ENCODE measurements around the gene GPC3.
"Not testable (repeated sequence)": the region's sequence is repeated elsewhere in the genome, so short reads cannot be mapped to it uniquely, and the experiment has no call there.

GPC3 gene

GRCh38 chrX:133533249-133533648 is 452.1 kb downstream of the GPC3 start:
- DNase-seq = no peak

DNA sequence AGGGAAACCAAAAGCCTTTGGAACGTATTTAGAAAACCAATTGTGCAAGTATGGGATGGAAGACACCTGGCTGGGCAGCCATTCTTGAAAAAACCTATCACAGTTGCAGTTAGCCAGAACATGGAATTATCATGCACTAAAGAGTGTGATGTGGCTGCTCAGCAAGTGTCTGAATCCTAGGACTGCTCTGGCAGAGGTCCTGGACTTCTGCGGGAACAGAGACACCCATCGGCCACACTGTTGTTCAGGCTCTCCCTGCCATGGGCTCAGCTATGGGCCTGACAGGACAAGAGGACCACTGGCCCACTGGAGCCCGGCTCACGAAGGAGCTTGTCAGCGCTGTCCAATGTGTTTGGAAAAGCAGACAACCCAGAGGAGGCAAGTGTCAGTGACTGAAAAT is 454.4 kb downstream of the GPC3 start:
- DNase-seq = no peak

DNA sequence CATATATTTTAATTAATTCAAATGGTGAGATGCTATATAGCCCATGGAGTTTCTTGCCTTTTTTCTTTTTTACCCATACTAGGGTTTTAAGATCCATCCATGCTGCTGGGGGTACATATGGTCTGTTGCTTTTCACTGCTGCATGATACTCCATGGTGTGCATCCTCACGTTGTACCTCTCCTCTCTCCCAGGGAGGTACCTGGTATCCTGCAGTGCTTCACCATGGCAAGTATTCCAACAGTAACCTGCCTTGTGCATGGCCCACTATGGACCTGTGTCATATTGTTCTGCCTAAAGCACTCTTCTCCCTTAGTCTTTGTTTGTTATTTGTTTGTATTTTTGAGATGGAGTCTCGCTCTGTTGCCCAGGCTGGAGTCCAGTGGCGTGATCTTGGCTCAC is 455.8 kb downstream of the GPC3 start:
- no peak for DNase-seq

- no peak for DNase-seq
Observed at GRCh38 chrX:133527825-133528224, 457.6 kb downstream of the GPC3 start.

DNA sequence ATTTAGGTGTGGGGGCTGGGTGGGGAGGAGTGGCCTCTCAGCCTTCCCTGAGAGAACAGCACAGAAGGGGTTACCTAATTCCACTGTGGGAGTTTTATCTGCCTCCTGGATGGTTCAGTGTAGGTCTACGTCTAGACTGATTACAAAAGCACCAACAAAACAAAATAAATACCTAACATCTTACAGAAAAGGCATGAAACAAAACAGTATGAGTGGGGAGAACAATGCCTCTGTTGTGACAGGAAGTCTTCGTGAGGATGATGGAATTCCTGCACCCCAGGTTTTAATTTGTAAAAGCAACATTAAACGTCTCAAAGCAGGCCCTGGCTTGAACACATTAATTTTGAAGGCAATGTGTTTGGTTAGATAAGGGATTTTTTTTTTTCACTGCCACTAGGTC is 458.0 kb downstream of the GPC3 start:
- DNase-seq = no peak

- DNase-seq = not testable (repeated sequence)
Observed at GRCh38 chrX:133526773-133527172, 458.6 kb downstream of the GPC3 start.

DNA sequence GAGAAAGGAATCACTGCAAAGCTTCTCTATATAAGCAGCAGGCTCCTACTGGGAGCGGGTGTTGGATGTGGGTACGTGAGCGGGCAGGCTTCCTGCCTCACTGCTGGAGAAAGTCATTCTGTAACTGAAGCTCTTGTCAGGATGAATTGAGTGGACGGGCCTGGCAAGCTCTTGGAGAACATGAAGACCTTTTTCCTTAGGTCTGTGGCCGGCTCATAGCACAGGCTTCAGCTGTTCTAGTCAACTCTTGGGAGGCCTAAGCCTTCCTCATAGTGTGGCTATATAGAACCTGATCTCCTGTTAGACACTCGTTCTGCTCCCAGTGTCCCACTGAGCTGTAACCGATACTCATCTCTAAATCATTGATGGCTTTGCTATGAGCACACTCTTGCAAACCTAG is 461.9 kb downstream of the GPC3 start:
- no peak for DNase-seq

DNA sequence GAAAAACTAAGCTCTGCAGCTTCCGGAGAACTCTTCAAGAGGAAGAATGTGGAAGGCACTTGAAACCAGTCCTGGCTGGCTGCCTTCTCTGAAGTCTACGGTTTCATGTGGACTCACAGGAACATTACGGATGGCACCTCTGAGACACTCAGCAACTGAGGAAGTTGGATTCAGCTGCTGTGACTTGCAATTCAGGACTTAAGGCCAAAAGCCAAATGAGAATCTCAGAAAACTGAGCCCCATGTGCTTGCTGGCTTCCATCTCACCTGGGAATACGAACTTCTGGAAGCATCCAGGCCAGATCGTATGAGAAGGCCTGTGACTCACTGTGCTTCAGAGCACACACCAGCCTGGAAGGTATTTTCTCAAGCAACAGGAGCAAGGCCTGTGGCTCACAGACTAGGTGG is 462.3 kb downstream of the GPC3 start:
- no peak for DNase-seq

GRCh38 chrX:133516686-133517085 is 468.7 kb downstream of the GPC3 start:
- no peak for DNase-seq

DNA sequence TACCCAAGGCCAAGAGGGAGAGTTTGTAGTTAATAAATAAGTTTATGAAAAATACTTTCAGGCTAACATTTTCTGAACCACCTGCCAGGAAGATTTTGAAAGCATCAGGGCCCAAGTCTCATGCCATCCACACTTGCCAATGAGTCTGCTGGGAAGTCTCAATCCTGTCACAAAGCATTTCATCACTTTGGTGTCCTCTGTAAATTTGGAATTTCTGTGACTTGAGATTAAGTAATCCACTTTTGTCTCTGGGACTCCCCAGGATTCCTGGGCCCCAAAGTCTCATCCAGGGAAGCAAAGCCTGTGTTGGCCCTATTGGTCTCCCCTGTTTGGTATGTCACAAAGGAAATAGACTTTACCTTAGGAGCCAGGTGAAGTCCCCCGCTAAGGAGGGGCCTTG is 470.9 kb downstream of the GPC3 start:
- DNase-seq = no peak

GRCh38 chrX:133513123-133513522 is 472.3 kb downstream of the GPC3 start:
- no peak for DNase-seq

GRCh38 chrX:133511041-133511440 is 474.4 kb downstream of the GPC3 start:
- no peak for DNase-seq

- no peak for DNase-seq
Observed at GRCh38 chrX:133497356-133497755, 488.0 kb downstream of the GPC3 start.

- DNase-seq = peak in 16 of 56 donors; percentile 0 to 24 (median 1)
Observed at GRCh38 chrX:133495464-133496391, 489.7 kb downstream of the GPC3 start.

DNA sequence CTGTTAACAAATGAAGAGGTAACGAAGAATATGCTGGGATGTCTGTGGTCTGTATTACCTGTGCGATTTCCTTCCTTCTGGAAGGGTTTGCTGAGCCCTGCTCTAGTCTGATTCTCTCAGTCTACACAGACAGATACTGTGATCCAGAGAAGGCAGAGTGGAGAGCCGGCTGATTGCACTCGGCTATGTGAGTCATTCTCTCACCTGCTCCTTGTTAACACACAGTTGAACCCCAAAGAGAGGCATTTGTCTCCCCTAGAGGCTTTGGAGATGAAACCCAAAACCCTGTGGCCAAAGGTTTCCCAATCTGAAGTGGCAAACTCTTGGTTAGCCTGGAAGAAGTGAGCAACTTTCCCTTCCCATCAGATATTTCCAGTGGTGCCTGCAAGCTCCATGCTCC is 492.0 kb downstream of the GPC3 start:
- no peak for DNase-seq

DNA sequence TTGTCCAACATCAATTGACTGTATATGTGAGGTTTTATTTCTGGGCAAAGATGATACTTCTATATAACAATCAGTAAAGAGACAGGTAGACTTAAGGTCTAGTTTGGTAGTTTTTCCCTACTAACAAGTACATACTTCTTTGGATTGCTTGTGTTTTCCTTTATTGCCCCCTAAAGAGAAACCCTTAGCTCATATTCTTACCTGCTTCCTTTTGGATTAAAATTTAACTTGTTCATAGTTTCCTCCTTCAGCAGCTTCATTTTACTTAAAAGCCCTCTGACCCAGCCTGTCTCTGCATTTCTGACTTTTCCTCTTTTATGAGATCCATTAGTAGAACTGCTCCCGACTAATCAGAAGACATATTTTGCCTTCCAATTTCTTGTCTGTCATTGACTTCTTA is 494.4 kb downstream of the GPC3 start:
- no peak for DNase-seq

All from amygdala (tissue), 56 donors.